ENCODE data around the gene SLC22A2.

The SLC22A2 gene

GRCh38 chr6:160172704-160173103 is 85.9 kb downstream of the SLC22A2 start:
- in situ Hi-C loops (cut with HindIII; ENCODE audit: low sequenced_read_pairs), result no loop called here

GRCh38 chr6:160170018-160170680 is 88.5 kb downstream of the SLC22A2 start:
- in situ Hi-C loops (cut with HindIII; ENCODE audit: low sequenced_read_pairs), result no loop called here

- in situ Hi-C loops (cut with HindIII; ENCODE audit: low sequenced_read_pairs), result no loop called here
Measured at GRCh38 chr6:160167604-160168399, 90.8 kb downstream of the SLC22A2 start.
